Measurements from ENCODE around the gene TBC1D4.

Gene TBC1D4

DNA sequence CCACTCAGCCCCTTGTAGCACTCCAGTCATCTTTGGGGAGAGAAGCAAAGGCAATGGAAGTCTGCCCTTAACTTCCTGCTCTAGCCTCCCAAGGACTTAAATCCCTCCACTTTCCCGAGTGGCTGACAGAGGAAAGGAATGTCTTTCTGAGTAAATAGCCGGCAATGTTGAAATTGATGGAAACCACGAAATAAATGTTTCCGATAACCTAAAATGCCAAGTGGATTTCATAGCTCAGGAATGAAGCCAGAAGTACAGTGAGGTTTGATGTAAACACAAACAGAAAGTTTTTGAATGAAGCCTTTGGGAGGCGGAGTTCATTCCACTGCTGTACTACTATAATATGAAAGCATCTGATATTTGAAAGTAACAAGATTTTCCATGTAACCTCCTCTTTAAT is 14.0 kb upstream of the TBC1D4 start:
- TF ChIP-seq, protein P1, sequence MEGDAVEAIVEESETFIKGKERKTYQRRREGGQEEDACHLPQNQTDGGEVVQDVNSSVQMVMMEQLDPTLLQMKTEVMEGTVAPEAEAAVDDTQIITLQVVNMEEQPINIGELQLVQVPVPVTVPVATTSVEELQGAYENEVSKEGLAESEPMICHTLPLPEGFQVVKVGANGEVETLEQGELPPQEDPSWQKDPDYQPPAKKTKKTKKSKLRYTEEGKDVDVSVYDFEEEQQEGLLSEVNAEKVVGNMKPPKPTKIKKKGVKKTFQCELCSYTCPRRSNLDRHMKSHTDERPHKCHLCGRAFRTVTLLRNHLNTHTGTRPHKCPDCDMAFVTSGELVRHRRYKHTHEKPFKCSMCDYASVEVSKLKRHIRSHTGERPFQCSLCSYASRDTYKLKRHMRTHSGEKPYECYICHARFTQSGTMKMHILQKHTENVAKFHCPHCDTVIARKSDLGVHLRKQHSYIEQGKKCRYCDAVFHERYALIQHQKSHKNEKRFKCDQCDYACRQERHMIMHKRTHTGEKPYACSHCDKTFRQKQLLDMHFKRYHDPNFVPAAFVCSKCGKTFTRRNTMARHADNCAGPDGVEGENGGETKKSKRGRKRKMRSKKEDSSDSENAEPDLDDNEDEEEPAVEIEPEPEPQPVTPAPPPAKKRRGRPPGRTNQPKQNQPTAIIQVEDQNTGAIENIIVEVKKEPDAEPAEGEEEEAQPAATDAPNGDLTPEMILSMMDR (IDR thresholded peaks at IDR 0.05; ENCODE audit: borderline replicate concordance, insufficient read depth, low read depth, low read length), result no peak
- no peak overlapping the region for H3K4me3 ChIP-seq (ENCODE audit: low read depth, low read length)

DNA sequence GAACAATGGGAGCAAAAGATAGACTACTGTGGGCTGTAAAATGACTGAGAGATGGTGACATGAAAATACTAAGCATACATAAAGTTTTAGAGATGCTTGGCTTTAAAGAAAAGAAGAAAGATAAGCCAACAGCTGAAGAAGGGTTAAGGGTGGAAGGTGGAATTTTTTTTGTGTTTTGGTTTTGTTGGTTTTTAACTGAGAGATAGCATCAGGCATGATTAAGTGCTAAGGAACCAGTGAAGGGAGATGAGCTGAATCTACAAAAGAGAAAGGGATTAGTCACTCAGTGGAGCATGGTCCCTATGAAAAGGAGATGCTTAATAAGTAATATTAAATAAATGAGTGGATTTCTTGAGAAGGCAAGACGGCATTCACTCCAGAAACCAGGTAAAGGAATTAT is 12.5 kb upstream of the TBC1D4 start:
- no peak overlapping the region for H3K4me3 ChIP-seq (ENCODE audit: low read depth, low read length)
- TF ChIP-seq, protein P1 (IDR thresholded peaks at IDR 0.05; ENCODE audit: borderline replicate concordance, insufficient read depth, low read depth, low read length), result no peak

- TF ChIP-seq, protein P1 (IDR thresholded peaks at IDR 0.05; ENCODE audit: borderline replicate concordance, insufficient read depth, low read depth, low read length), result no peak
- H3K4me3 ChIP-seq (ENCODE audit: low read depth, low read length), result no peak overlapping the region
These were observed 11.2 kb upstream of the TBC1D4 start for GRCh38 chr13:75493156-75493555.

- TF ChIP-seq, protein P1 (IDR thresholded peaks at IDR 0.05; ENCODE audit: borderline replicate concordance, insufficient read depth, low read depth, low read length), result no peak
- no peak overlapping the region for H3K4me3 ChIP-seq (ENCODE audit: low read depth, low read length)
These were observed 10.4 kb upstream of the TBC1D4 start for GRCh38 chr13:75492389-75492788.

DNA sequence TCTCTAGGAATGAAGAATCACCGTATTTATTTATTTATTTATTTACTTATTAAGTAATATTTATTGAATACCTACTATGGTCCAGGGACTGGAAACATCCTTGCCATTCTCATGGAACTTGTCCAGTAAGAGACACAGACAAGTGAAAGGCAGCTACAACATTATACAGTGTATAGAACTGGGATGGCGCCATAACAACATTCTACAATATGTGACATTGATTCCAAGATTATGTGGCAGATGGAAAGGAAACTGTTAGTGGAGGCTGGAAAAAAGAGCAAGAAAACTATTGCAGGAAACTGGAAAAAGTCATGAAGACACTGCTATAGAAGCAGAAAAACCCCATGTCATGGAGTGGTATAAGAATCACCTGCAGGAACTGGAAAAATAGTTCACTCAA is 9.4 kb upstream of the TBC1D4 start:
- TF ChIP-seq, protein P1 (IDR thresholded peaks at IDR 0.05; ENCODE audit: borderline replicate concordance, insufficient read depth, low read depth, low read length), result no peak
- H3K4me3 ChIP-seq (ENCODE audit: low read depth, low read length), result no peak overlapping the region

- TF ChIP-seq, protein P1 (IDR thresholded peaks at IDR 0.05; ENCODE audit: borderline replicate concordance, insufficient read depth, low read depth, low read length), result no peak
- H3K4me3 ChIP-seq (ENCODE audit: low read depth, low read length), result no peak overlapping the region
These were observed 7.7 kb upstream of the TBC1D4 start for GRCh38 chr13:75489502-75490263.
